HepG2 (cell line): ENCODE results near the gene DUS2. TPM values are rescaled to one million over a fixed set of nuclear protein-coding genes. Genes with fewer than 3 reads are reported as not detected.

Experiments used
- BRD4 ChIP-seq: sonication (generic); formaldehyde crosslinking; IDR thresholded peaks from 2 replicates; pipeline ENCODE4 v1.4.0; 2020; ENCODE audit warnings: missing genetic modification reagents
- GPN1 ChIP-seq: sonication (generic); formaldehyde crosslinking; IDR thresholded peaks from 2 replicates; pipeline ENCODE4 v1.5.1; 2020; ENCODE audit warnings: missing genetic modification reagents, borderline replicate concordance
- JDP2 ChIP-seq: sonication (generic); formaldehyde crosslinking; IDR thresholded peaks from 2 replicates; pipeline ENCODE4 v1.8.1; 2022; ENCODE audit warnings: missing genetic modification reagents, borderline replicate concordance
- MBD4 ChIP-seq: IDR thresholded peaks from 2 replicates; pipeline ENCODE4 v1.6.1; 2012; ENCODE audit warnings: low read length, inconsistent platforms, borderline replicate concordance
- PCBP2 ChIP-seq: fragments of 200-400 bp; formaldehyde crosslinking; optimal IDR thresholded peaks from 2 replicates; pipeline ENCODE3; 2018; ENCODE audit warnings: low read length, low read depth; ENCODE audit not compliant: poor library complexity, severe bottlenecking
- SOX6 ChIP-seq, 2 experiments: fragments of 450-650 bp in 1 of 2; sonication (generic) in 1 of 2; formaldehyde crosslinking in 1 of 2; IDR thresholded peaks; 2 replicates each; pipeline versions ENCODE4 v1.4.0 to v1.6.1; 2017 to 2020; ENCODE audit warnings: antibody characterized with exemption in 1 of 2, mild to moderate bottlenecking in 1 of 2, missing genetic modification reagents in 1 of 2
- YEATS2 ChIP-seq: sonication (generic); formaldehyde crosslinking; IDR thresholded peaks from 2 replicates; pipeline ENCODE4 v1.4.0; 2020; ENCODE audit warnings: missing genetic modification reagents, borderline replicate concordance
- ZBTB21 ChIP-seq: sonication (generic); formaldehyde crosslinking; IDR thresholded peaks from 2 replicates; pipeline ENCODE4 v1.4.0; 2020; ENCODE audit warnings: missing genetic modification reagents
- ZKSCAN5 ChIP-seq: sonication (generic); formaldehyde crosslinking; IDR thresholded peaks from 2 replicates; pipeline ENCODE4 v1.5.1; 2020; ENCODE audit warnings: mild to moderate bottlenecking, missing genetic modification reagents
- ZNF160 ChIP-seq: sonication (generic); formaldehyde crosslinking; IDR thresholded peaks from 2 replicates; pipeline ENCODE4 v1.8.0; 2022; ENCODE audit warnings: mild to moderate bottlenecking, inconsistent platforms, missing genetic modification reagents
- ZNF282 ChIP-seq: fragments of 450-650 bp; IDR thresholded peaks from 2 replicates; pipeline ENCODE4 v1.6.1; 2018; ENCODE audit not compliant: partially characterized antibody
- ZNF407 ChIP-seq: sonication (generic); formaldehyde crosslinking; IDR thresholded peaks from one replicate; pipeline ENCODE4 v1.5.1; 2020; ENCODE audit warnings: mild to moderate bottlenecking, missing genetic modification reagents; ENCODE audit errors: not compliant biosample characterization
- ZNF431 ChIP-seq: sonication (generic); formaldehyde crosslinking; IDR thresholded peaks from 2 replicates; pipeline ENCODE4 v1.9.0; 2022; ENCODE audit warnings: missing genetic modification reagents, low read depth, mild to moderate bottlenecking, borderline replicate concordance
- ZNF510 ChIP-seq: sonication (generic); formaldehyde crosslinking; IDR thresholded peaks from 2 replicates; pipeline ENCODE4 v1.4.0; 2020; ENCODE audit warnings: low read depth, mild to moderate bottlenecking, missing genetic modification reagents
- ZNF562 ChIP-seq: sonication (generic); formaldehyde crosslinking; IDR thresholded peaks from 2 replicates; pipeline ENCODE4 v1.8.0; 2022; ENCODE audit warnings: missing genetic modification reagents, borderline replicate concordance
- ZNF589 ChIP-seq: sonication (generic); formaldehyde crosslinking; conservative IDR thresholded peaks from 2 replicates; pipeline ENCODE4 v1.8.0; 2022; ENCODE audit warnings: mild to moderate bottlenecking, moderate library complexity, missing genetic modification reagents
- ZNF781 ChIP-seq: sonication (generic); formaldehyde crosslinking; IDR thresholded peaks from 2 replicates; pipeline ENCODE4 v1.5.1; 2020; ENCODE audit warnings: borderline replicate concordance, mild to moderate bottlenecking, missing genetic modification reagents; ENCODE audit errors: not compliant biosample characterization
- ZNF891 ChIP-seq: sonication (generic); formaldehyde crosslinking; IDR thresholded peaks from 2 replicates; pipeline ENCODE4 v1.5.0; 2020; ENCODE audit warnings: mild to moderate bottlenecking, missing genetic modification reagents
- polyA plus RNA-seq, 8 experiments: library from polyadenylated mRNA; depleted of rRNA in 3 of 8; stranded (reverse) in 7 of 8; unstranded in 1 of 8; fragments of >200 nt; fragmentation: Illumina TruSeq in 4 of 8; extraction: Trizol in 4 of 8; gene quantifications; 2 replicates each; pipeline versions ENCODE4 v1.2.1 to v1.2.3, GENCODE V29; 2011 to 2016; ENCODE audit warnings: low read depth in 4 of 8, missing spikeins in 1 of 8, mixed read lengths in 1 of 8; ENCODE audit not compliant: insufficient read depth in 1 of 8
- total RNA-seq, 5 experiments: library from RNA; depleted of rRNA; stranded (reverse); fragments of >200 nt; fragmentation: Illumina TruSeq; extraction: Trizol; gene quantifications; 2 replicates each; pipeline ENCODE4 v1.2.3, GENCODE V29; 2016; ENCODE audit warnings: low read depth in 1 of 5
- TF ChIP-seq, protein P1 (sequence below): sonication (generic); formaldehyde crosslinking; IDR thresholded peaks from 2 replicates; pipeline ENCODE4 v1.5.0; 2020; ENCODE audit warnings: missing genetic modification reagents

The DUS2 gene
- total and polyA plus RNA-seq, 2 of the 13 experiments (the other 11 are each of a cell fraction or from before 2014, with no cell fraction given) = 17.8 to 25.1 TPM

DNA sequence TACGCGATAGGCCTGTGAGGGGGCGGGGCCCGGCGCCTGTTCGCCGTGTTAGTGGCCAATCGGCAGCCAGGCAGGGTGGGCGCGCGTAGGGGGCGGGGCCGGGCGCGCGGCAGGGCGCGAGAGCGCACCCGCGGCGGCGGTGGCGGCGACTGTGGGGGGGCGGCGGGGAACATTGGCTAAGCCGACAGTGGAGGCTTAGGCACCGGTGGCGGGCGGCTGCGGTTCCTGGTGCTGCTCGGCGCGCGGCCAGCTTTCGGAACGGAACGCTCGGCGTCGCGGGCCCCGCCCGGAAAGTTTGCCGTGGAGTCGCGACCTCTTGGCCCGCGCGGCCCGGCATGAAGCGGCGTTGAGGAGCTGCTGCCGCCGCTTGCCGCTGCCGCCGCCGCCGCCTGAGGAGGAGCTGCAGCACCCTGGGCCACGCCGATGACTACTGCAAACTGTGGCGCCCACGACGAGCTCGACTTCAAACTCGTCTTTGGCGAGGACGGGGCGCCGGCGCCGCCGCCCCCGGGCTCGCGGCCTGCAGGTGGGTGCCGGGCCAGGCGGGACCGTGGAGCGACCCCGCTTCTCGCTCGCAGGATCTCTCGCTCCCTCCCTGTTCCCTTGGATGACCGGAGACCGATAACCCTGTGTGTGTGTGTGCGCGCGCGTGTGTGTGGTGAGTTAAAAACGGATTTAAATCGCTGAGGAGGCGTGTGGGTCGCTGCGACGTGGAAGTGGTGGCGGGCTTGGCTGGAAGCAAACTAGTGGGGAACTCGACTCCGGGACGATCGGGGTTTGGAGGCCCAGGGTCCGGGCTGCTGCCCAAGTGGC, 62.4 kb downstream of the DUS2 start, which contains the start of gene NFATC3 (continued):
- TF ChIP-seq ZNF407 (CRISPR knock-in tag) (no peak), ZNF160 (no peak), ZBTB21 (CRISPR knock-in tag) (no peak), PCBP2 (no peak), ZNF282 (no peak), ZNF562 (CRISPR knock-in tag) (no peak), ZNF431 (peak; percentile 75; the same call in 1 of the 2 replicates), MBD4 (no peak), GPN1 (CRISPR knock-in tag) (no peak), JDP2 (no peak), SOX6 (IDR thresholded peaks at IDR 0.05) (no peak), SOX6 (CRISPR knock-in tag; IDR thresholded peaks at IDR 0.05) (no peak), ZKSCAN5 (CRISPR knock-in tag) (no peak), ZNF589 (CRISPR knock-in tag) (no peak; the same call in 1 of the 2 replicates), BRD4 (CRISPR knock-in tag) (no peak), YEATS2 (CRISPR knock-in tag) (no peak), ZNF781 (CRISPR knock-in tag) (no peak), ZNF891 (CRISPR knock-in tag) (peak; percentile 81), ZNF510 (CRISPR knock-in tag) (no peak)
- TF ChIP-seq, protein P1, sequence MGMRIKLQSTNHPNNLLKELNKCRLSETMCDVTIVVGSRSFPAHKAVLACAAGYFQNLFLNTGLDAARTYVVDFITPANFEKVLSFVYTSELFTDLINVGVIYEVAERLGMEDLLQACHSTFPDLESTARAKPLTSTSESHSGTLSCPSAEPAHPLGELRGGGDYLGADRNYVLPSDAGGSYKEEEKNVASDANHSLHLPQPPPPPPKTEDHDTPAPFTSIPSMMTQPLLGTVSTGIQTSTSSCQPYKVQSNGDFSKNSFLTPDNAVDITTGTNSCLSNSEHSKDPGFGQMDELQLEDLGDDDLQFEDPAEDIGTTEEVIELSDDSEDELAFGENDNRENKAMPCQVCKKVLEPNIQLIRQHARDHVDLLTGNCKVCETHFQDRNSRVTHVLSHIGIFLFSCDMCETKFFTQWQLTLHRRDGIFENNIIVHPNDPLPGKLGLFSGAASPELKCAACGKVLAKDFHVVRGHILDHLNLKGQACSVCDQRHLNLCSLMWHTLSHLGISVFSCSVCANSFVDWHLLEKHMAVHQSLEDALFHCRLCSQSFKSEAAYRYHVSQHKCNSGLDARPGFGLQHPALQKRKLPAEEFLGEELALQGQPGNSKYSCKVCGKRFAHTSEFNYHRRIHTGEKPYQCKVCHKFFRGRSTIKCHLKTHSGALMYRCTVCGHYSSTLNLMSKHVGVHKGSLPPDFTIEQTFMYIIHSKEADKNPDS (CRISPR knock-in tag) = peak; percentile 66; the same call in 1 of the 2 replicates
